HG02970 (cell line): Measurements from ENCODE around the gene PTH1R.

ENCODE experiments used
- ATAC-seq: cut with Tn5 transposase; IDR thresholded peaks from one replicate; pipeline ENCODE4 v1.9.1; 2021; ENCODE audit warnings: mild to moderate bottlenecking, moderate library complexity, moderate number of reproducible peaks; ENCODE audit not compliant: unreplicated experiment, low FRiP score

The PTH1R gene

DNA sequence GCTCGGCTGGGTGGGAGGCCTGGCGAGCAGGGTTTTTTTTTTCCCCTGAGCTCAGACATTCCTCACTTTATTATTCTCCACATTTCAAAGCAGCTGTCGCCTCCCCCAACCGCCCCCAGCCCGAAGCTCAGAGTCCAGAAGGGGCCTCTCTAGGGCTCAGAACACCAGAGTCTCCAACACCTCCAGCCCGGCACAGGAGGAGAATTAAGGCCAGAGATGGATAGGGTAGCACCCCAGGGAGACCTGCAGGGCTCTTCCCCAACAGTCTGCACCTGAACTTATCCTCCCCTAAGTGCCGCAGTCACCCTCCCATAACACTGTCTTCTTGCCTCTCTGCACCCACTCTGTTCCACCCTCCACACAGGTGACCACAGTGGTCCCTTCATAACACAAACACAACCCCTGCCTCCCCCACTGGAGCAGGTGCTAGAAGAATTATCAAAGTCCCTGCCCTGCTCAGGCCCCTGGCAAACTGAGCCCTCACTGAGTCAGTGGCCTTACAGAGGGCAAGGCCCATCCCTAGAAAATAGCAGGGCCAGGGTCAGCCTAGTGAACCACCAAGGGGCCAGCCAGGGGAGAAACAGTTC, 28.4 kb upstream of the PTH1R start:
- no peak for ATAC-seq

DNA sequence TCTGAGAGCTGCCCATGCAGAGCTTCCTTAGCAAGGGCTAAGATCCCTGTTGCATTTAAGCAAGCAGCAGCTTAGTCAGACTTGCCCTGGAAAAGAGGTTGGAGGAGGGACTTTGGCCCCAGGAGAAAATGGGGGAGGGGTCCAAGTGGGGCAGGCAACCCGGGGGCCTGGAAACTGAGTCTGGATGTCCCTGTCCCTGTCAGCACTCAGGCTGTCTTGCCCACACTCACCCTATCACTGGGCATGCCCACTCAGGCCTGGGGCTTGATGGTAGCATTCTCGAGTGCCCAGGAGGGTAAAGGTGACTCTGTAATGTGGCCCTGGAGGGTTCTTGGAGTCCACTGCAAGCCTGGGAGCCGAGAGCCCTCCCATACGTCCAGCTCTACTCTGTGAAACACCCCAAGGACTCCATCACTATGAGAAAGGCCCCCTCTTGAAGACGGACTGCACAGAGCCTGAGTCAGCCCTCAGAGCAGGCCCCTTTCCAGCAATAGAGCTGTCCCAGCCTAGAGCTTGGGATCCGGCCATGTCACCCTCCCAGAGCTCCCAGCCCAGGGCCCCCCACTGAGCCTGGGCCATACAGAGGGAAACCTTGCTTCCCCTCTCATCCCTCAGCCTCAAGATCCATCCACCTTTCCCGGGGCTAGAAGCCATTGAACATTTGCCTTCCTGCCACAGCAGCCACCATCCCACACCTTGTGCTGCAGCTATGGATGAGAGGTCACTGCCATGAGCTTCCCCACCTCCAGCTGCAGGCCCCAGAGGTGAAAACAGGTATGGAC, 27.6 kb upstream of the PTH1R start:
- ATAC-seq, result no peak

DNA sequence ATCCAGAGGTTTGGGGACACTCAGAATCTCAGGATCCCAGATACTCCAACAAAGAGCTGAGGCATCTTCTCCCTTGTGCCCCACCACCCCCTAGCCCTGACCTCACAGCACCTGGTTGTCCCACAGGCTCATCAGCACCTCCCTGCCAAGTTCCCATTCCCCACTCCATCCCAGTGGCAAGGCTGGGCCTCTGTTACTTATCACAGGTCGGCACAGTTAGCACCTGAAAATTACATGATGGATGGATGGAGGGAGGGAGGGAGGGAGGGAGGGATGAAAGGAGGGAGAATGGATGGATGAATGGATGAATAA, 27.1 kb upstream of the PTH1R start:
- no peak for ATAC-seq

DNA sequence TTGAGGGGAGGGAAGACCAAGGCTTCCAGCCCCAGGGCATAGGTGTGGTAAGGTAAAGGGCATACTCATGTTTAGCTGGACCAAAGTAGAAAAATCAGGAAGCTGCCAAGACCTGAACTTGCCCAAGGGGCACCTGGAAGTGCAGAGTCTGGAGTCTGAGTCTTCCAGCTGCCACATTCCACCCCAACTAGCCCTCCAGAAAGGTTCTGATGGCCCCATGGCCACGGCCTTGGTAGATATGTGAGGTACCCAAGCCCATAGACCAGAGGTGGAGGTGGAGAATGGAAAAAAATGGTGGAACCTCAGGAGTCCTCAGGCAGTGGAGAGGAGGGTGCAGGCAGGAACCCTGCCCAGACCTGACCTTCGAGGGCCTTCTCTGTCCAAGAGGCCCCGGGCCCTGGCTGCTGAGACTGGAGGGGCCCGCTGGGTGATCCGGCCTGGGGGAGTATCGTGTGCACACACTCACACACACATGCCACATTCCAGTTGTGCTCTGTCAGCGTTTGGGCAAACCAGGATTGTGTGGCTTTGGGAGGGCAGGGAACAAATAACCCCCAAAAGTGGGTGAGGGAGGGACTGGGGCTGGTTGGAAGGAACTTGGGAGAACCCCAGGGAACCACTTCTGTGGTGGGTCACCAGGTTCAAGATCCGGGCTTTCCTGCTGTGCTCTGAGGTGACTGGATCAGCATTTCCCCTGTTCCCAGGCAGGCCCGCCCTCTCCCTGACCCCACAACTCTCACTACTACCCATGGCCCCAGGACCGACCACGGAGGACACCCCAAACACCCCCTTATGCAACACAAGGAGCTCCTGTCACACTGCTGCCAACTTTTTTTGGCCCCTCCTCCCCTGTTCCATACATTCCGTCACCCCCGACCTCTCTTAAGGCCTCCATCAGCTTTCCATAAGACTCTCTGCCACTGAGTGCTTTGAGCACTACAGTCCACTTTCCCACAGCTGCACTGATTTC, 25.9 kb upstream of the PTH1R start:
- ATAC-seq, result no peak

DNA sequence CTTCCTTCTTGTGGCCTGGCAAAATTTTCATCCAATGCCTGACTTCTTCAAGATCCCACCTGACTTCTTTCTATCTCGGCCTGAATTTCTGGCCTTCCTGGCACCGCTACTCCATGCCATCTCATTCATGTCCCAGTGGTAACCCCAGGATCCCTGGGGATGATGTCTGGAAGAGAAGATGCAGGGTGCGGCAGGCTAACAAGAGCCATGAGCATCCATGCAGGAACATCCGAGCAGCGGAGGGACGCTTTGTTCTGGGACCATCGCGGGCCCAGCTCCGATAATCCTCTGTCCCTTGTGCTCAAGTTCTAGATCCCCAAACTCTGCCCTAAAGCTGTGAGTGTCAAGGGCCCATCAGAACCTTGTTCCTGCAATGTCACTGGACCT, 25.2 kb upstream of the PTH1R start:
- no peak for ATAC-seq

DNA sequence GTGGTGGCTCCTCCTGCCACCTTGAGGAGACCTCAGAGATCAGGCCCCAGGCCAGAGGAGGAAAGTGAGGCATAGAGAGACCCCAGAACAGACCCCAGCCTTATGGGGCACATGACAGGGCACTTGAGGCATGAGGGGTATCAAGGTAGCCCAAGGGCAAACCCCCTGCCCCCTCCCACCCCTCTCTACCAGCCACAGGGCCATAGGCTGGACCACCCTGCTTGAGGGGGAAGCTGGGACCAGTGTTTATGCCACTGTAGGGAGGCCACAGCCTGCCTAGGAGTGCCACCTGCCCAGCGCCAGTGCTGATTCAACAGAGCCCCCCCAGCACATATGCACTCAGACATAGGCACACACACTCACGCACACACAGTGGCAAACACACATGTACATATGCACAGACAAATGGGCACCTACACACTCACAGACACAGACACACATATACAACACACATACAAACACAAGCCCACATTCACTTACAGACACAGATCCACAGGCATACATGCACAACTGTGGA, 24.6 kb upstream of the PTH1R start:
- ATAC-seq, result no peak

DNA sequence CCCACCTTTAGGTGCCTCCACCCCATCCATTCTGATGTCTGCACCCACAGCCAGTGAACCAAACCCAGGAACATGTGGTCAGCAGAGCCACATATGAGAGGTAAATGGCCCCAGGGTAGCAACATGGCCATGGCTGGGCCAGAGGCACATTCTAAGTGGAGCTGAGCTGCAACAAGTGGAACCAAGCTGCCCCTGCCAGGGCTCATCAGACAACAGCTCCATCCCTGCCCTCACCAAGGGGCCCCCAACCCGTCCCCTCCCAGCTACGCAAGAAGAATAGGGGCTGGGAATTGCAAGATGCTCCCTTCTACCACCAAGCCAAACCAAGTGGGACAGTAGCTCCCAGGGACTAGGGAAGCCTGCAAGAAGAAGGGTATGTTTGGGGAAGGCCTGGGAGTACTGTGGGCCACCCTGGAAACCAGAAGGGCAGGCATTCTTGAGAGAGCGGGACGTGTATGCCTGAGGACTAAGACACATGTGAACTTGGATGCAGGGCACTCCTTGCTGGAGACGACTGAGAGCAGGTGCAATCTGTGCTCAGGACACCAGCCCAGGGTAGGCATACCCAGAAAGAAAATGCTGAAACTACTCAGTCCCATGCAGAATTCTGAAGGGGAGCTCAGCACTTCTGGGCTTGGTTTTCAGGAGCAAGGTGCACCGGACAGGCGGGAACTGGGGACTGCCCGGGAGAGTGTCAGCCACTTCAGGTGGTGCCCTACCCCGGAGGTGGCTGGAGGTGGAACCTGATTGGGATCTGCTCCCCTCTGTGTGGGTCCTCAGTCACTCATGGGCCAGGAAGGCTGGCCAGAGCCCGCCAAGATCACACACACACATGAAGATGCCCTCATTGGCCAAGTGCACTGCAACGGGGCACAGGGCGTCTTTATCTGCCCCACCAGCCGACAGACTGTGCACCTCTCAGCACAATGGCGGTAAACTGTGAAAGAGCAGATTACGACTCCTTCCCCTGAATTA, 23.8 kb upstream of the PTH1R start:
- ATAC-seq, result no peak

DNA sequence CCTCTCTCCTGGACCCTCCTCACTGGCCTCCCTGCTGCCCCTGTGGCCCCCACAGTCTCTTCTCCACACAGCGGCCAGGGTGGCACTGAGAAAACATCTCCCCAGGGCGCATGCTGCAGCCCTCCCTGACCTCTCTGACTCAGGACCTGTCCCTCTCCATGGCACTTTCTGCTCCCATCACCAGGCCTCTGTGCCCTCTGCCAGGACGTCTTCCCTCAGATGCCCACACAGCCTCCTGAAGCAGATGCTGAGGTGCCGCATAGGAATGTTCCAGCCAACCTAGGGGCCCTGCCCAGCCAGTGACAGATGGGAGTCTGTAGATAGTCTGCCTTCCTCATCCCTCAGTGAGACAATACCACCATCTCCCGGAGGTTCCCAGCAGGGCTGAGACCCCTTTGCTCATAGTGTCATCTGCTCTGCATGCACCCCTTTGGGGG, 22.9 kb upstream of the PTH1R start:
- no peak for ATAC-seq

DNA sequence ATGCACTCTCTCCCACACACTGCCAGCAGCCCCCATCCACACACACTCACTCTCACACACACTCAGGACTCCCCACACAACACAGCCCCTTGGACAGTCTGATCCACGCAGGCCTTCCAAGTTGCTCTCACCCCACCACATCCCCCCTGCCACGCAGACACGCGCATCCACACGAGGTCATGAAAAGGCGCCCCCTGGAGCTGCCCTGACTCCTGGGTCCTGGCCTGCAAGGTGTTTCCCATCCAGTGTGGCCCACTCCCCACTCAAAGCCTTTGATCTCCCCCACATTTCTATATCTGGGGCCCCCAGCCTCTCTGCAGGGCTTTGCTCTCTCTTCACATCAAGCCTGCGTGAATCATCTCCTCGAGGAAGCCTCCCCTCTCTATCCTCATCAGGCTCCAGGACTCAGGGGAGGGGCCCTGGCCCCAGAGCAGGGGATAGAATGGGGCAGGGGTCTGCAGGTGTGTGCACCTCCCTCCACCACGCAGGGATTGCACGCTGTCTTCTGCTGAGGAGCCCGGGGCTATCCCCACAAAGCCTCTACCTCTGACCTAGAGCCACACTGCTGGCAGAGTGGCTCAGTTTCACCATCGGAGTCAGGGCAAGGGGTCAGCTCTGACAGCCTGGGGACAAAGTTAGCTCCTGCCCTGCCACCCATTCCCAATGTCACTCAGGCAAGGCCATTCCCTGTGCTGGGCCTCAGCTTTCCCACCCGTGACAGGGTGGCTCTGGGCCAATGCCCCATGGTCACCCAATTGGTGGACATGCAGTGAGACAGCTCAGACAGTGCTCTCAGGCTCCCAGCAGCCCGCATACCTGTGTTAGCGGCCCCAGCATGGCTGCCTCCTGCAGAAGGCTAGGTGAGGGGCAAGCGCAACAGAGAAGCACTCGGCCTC, 20.7 kb upstream of the PTH1R start:
- no peak for ATAC-seq

DNA sequence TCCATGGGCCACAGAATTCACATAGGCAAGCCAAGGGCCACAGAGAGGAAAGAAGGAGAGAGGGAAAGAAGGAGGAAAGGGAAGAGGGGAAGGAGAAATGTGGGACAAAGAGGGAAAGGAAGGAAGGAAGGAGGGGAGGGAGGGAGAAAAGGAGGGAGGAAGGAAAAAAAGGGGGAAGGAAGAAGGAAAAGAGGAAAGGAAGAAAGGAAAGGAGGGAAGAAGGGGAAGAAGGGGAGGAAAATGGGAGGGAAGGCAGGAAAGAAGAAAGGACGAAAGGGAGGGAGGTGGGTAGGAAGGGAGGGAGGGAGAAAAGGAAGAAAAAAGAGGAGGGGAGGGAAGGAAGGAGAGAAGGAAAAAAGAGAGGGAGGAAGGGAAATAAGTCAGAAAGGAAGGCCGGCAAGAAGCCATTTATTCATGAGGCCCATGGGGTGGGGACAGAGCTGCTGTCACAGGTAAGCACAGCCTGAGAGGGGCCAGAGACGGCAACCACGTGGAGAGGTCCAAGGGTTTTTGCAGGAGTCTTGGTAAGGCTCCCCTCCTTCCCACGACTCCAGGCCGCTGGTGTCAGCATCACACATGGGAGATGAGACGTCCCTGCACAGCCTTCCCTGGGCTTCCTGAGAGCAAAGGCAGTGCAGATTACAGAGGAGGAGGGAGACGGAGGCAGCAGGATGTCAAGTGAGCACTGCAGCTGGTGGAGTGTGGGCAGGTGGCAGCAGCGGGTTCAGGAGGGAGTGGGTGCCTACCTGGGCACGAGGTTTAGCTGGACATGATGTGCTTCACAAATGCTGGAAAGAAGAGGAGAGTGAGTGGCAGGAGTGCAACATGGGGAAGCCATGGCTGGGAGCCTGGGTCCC, 19.8 kb upstream of the PTH1R start:
- no peak for ATAC-seq

DNA sequence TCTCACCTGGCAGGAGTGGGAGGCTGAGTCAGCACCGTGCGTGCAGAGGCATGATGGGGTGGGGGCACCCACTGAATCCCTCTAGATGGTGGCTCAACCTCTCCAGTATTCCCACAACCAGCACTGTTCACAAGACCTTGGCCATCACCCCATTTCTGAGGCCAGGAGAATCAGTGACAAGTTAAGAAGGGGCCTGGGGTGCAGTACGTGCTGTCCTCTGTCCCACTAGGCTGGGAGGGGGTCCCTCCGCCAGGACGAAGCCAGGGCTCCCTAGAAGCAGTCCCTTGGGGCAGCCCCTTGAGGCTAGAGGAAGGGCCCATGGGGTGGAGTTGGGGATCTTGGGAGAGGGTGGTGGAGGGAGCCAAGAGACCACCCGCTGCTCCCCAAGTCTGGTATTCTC, 19.1 kb upstream of the PTH1R start:
- no peak for ATAC-seq

DNA sequence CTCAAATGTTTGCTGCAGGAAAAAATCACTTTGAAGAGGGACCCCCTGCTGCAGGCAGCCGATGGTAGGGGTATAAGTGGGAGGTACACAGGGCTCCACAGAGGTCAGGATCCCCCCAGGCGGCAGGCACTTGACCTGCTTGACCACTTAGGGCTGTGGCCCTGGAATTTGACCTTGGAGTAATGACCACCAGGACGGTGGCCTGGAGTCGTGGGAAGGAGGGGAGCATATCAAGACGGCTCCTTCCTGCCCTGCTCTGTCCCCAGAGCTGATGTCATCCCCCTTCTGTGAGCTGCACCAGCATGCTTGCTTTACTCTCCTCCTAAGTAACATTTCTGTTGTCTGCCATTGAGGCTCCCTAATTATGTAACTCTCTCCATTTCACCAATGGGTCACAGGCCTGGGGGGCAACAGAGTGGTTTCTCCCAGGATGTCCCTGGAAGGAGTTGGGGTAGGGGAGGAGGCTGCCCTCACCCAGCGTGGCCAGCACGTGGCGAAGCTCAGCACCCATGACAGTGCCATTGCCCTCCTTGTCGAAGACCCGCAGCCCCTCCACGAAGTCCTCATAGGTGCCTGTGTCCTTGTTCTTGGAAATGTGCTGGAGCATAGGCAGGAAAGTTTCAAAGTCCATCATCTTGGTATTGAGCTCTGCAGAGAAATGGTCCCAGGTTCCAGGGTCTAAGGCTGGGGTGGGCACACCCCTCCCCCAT, 18.4 kb upstream of the PTH1R start:
- no peak for ATAC-seq

DNA sequence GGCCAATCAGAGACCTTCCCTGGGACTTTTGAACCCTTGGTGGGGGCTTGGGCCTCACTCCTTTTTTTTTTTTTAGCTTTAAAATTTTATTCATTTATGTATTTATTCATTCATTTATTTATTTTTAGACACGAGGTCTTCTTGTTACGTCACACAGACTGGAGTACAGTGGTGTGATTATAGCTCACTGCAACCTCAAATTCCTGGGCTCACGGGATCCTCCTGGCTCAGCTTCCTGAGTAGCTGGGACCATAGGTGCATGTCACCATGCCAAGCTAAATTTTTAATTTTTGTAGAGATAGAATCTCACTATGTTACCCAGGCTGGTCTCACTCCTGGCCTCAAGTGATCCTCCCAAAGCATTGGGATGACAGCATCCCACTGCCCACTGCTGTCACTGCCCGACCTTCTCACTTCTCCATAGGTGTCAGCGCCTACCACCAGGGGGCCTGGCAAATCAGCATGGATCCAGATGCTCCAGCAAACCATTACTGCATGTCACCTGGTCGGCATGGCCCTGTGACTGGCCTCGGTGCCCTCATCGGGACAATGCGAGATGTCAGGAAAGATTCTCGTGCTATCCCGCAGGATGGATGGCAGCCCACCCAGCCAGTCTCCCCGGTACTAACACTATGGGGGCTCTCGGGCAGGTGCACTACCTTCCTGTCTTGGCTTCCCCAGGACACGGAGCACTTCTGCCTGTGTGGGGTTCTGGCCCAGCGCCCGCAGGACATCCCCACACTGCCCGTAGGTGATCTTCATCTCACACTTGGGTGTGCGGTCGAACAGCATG, 17.3 kb upstream of the PTH1R start:
- no peak for ATAC-seq

DNA sequence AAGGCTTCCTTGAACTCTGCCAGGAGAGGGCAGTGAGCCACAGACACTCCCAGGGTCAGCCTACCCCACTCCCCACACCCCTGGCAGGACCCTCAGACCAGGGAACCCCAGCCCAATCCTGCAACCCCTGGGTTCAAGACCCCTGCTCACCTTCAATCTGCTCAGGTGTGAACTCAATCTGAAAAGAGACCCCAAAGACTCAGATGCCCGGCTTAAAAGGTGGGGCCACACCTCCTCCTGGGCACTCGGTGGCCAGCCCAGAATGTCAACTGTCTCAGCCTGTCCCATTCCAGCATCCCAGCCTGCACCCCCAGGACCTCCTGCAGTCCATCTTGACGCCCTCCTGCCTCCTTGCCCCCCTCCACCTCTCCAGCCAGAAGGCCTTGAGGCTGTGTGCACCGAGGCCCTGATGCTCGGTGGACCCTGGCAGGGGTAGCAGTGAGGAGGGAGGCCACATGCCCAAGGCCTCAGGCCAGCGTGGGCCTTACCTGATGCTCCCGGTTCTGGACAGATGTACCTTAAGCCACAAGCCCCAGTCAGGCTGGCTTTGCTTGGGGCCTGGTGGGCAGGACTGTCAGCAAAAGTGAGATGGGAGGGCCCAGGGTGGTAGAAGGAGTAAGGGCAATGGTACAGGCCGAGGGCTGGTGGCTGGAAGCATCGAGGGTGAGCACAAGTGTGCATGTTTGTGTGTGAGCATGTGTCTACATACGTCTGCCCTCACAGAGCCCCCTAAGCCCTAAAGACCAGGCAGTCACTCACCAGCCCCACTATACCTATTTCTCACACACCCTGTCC, 16.5 kb upstream of the PTH1R start:
- no peak for ATAC-seq

DNA sequence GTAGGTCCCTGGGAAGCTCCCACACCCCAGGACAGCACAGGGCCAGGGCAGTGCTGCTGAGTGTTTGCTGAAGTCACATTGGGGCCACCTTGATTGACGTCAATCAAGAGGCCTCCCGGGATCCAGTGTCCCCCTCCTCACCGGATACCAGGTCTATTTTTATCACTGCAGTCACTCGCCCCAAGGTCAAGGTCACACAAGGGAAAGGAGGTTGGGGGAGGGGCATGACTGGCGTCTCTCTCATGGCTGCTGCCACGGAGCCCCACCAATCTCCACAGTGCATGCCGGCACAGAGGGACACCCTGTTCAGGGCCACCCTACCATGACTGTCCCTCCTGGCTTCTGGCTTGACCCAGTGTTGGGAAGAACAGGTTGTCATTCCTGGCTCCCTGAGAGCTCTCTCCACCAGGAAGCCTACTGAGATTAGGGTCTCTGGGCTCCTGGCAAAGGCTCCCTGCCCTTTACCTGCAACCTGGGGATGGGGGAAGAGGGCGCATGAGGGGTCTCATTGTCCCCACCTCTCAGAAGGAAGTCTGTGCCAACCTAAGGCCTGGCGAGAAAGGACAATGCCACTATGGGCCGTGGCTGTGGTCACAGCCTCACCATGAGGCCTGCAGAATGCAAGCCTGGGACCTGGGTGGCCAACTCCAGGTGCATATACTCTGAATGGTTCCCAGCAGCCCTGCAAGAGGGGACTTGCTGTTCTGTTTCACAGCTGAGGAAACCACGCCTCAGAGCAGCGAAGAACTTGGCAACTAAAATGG, 15.7 kb upstream of the PTH1R start:
- no peak for ATAC-seq
